Caki2 (cell line): ENCODE results near the gene PLEK. TPM values are rescaled to one million over a fixed set of nuclear protein-coding genes. Genes with fewer than 3 reads are reported as not detected.
"Not testable (repeated sequence)": the region's sequence is repeated elsewhere in the genome, so short reads cannot be mapped to it uniquely, and the experiment has no call there.

Experiments used
- DNase-seq: peaks from one replicate; pipeline ENCODE4 v3.0.0-alpha.2; 2015; ENCODE audit warnings: low read depth
- in situ Hi-C: cut with HindIII; loops from 2 replicates; pipeline ENCODE4 v1.10.0; 2016; ENCODE audit warnings: low sequenced_read_pairs, low pct_unique_long_range_greater_than_20kb, mixed read lengths
- total RNA-seq: library from RNA; depleted of rRNA; stranded (reverse); fragments of >200 nt; shearing (Covaris generic); gene quantifications from 2 replicates; pipeline ENCODE4 v1.2.3, GENCODE V29; 2014; ENCODE audit warnings: low replicate concordance

Gene PLEK
- total RNA-seq, 1 experiment from 2014 or later = 4.3 TPM

DNA sequence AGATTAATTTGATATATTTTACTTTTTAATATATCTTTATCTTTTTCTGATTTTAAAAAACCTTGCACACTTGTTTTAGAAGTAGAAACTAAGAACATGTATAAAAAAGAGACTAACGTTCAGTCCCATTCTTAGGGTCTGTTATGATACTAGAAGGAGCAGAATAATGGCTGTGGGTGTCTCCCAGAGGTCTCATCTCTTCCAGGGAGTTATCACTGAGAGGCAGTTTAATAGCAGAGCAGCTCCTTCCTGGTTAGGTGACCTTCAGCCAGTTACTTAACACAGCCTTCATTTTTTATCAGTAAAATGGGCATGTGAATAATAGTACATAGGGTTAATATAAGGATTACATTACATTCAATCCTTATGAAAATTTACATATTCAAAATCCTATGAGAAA lies 61.4 kb downstream of the PLEK start:
- in situ Hi-C loops = no loop called here
- no peak for DNase-seq

DNA sequence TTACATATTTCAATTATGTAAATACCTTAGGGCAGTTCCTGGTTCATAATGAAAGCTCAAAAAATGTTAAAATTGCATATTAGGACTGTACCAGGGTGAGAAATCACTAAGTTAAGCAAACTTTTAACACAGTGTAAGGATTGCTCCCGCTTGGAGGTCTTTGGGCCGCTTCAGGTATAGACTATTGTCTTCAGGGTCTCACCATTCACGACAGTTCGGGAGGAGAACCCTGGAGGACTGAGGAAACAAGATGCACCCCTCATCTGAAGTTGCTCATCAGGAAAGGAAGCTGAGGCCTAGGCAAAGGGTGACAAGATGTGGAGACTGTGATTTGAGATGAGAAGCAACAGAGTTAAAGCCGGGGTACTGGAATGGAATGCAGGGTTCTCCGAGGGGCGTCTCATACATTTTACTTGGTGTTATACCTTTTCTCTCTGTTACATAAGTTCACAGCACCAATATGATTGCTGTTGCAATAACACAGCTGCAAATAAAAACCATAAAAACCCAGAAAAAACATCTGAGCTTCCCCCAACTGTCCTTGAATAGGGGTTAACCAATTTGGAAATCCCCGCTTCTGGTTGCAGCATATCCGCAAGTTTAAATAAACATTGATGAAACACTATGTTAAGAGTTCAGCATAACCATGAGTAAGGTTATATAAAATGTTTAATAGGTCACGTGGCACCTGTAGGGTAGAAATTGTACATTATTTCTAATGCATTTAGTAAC lies 61.9 kb downstream of the PLEK start:
- in situ Hi-C loops = no loop called here
- DNase-seq = peak; percentile 10

DNA sequence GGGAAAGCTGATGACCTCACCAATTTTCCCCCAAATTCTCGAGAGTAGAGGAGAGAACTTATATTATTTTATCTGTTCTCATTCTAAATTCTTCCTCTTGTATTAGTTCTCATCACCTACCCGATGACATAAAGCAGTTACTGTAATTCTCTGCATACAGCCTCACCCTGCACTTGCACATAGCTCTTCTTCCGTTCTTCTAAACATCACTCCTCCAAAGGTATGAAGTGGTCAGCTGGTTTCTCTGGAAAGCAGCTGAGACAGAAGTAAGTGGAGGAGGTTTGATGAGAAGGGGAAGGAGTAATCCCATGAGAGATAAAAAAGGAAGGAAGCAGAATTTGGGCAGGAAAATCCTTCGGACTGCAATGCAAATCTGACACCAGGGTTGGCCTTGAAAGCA lies 63.0 kb downstream of the PLEK start:
- no peak for DNase-seq
- in situ Hi-C loops = no loop called here

DNA sequence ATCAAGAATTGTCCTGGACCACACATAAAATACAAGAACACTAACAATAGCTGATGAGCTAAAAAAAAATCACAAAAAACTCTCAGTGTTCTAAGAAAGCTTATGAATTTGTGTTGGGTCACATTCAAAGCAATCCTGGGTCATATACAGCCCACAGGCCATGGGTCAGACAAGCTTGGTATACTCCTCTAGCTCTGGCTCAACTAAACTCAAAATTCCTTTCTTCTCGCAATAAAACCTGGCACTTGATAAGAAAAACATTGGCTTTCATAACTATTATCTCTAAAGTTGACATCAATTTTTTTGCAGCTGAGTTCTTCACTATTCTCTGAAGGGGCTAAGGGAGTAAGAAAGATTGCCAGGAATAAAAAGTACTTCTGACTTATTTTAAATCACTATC lies 63.7 kb downstream of the PLEK start:
- no peak for DNase-seq
- in situ Hi-C loops = no loop called here

DNA sequence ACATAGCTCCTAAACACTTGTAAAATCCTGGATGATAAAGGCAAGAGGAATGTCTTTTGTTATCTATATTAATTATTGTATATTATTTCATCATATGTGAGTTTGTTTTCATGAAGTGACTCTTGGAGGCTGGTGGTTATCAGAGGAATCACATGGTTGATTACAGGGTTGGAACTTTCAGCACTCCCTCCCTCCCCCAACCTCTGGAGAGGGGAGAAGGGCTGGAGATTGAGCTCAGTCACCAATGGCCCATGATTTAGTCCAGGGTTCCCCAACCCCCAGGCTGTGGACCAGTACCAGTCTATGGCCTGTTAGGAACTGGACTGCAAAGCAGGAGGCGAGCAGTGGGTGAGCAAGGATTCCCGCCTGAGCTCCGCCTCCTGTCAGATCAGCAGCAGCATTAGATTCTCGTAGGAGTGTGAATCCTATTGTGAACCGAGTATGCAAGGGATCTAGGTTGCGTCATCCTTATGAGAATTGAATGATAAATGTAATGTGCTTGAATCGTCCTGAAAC lies 64.3 kb downstream of the PLEK start:
- DNase-seq = no peak
- in situ Hi-C loops = no loop called here

DNA sequence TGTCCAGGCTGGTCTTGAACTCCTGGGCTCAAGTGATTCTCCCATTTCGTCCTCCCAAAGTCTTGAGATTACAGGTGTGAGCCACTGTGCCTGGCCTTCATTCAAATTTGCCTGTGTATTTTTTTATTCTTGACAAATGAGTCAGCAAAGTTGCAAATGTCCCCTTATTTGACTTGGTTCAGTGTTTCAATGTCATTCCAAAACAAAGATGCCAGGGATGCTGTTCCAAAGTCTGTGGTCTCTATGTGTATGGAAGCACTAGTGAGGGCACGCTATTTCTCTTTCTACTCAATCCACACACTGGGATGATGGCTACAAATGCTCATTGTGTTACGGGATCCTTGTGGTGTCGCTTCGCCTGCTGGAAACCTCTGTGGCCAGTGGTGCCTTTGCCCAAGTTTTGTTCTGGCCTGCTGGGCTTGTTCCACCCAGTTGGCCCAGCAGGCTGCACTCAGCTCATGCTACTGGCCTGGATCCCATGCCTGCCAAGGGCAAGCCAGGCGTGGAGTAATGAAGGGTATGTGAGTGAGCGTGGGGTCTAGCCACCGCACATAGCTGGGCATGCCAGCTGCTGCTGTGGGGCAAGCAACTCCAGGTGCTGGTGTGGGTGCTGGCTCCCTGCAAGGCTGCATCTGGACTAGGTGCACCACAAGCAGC lies 66.4 kb downstream of the PLEK start:
- in situ Hi-C loops = no loop called here
- DNase-seq = no peak

DNA sequence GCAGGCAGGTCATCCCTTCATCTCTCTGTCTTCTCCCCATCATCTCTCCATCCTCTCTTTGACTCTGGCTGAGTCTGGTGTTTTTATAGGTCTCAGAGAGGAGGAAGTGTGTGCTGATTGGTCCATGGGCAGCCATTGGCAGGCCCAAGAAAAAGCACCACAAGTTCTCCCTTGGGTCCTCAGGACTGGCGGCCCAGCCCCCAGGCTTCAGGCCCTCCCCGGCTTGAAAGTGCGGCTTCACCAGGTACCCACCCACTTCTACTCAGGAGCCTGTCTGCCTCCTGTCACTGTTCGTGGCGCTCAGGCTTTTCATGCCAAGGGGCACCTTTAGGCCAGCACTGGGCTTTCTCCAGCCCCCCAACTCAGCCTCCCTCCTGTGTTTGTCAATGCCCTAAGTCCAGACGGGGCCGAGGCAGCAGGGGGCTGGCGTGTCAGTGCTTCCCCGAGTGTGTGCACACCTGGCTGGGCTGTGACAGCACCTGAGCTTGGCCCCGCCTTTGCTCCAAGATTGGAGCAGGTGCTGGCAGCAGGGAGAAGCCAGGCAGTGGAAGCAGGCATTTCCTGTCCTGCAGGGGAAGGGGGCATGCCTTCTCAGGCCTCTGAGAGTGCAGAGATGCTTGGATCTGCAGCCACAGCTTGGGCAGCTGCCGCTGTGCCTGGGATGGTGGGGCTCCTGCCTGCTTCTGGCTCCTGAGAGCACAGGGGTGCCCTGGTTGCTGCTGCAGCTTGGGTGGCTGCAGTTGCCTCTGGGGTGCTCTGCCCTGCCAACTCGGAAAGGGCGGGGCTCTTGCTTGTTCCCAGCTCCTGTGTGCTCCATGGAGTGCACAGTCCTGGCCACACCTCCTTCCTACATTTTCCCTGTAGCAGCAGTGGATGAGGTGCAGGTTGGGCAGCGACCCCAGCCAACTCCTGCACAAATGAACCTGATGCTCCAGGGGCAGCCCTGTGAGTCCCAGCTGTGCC lies 67.9 kb downstream of the PLEK start:
- in situ Hi-C loops = no loop called here
- no peak for DNase-seq

DNA sequence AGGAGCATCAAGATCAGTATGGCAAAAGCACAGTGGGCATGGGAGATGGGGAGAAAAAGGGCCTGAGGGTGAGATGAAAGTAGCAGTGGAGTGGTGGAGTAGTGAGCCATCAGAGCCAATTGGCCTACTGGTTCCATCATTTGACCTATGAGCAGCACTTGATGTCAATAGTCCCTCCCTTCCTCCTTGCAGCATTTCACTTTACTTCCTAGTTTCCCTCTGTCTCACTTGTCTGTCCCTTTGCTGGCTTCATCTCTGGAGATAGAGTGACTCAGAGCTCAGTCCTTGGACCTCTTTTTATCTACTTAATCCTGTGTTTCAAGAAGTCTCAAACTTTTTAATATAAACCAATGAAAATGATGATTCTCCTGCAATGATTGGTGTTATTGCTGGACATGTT lies 69.9 kb downstream of the PLEK start:
- in situ Hi-C loops = no loop called here
- DNase-seq = no peak

DNA sequence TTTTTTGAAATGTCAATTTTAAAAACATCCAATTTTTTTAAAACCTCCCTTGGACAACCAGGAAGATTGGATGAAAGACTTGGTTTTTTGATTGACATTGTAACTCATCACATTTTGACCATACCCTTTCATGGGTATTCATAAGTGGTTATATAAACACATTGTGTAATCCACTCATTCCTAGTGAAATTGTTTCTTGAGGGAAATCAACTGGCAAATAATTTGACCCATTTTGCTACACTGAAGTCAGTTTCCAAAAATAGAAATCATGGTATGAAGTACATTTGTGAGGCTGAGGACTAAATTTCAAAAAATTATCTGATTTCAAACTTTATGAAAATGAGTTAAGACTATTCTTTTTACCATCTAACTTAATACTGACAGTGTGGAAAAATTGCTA lies 70.5 kb downstream of the PLEK start:
- in situ Hi-C loops = no loop called here
- no peak for DNase-seq

DNA sequence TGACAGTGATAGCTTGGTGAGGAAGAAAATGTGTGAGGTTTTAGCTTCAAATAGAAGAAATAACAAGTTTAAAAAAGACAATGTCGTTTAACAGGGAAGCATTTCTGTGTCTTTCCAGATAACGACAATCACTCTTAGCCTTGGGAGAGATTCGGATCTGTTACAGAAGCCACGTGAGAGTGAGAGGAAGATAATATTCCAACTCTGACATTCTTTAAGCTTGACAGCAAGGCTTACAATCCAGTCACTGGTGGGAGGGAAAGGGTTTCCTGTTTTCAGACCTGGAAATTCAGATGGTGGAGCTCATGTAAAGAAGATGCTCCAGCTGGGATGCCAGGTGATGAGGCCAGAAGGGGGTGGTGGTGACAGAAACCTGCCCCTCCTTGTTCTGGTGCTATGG lies 71.2 kb downstream of the PLEK start:
- no peak for DNase-seq
- in situ Hi-C loops = no loop called here

DNA sequence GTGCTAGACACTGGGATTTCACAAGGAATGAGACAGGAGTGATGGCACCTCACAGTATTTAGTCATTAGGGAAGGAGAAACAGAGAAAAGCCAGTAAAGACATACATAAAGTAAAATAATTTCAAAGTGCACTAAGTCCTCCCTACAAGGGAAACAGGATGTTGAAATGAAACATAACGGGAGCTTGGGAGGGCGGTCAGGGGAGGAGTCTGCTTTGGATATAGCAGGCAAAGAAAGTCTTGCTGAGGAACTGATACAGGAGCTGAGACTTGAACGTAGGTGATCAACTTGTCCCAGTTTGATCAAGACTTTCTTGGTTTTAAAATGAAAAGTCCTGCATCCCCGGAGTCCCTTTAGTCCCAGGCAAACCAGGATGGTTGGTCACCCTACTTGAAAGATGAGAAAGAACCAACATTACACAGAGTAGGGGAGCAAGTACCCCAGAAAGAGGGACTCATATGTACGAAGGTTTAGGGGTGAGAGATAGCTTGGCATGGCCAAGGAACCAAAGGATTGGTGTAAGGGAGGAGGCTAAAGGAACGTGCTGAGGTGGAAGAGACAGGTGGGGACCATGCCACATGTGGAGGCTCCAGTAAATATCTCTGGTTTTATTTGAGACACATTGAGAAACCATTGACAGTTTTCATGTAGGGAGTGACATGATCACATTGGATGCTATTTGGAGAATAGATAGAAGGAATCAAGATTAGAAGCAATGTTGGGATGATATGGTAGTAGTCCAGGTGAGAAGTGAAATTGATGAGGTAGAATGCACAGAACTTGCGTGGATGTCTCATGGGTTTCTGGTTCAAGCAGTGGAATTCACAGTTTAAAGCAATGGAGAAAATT lies 73.6 kb downstream of the PLEK start:
- no peak for DNase-seq
- in situ Hi-C loops = no loop called here

DNA sequence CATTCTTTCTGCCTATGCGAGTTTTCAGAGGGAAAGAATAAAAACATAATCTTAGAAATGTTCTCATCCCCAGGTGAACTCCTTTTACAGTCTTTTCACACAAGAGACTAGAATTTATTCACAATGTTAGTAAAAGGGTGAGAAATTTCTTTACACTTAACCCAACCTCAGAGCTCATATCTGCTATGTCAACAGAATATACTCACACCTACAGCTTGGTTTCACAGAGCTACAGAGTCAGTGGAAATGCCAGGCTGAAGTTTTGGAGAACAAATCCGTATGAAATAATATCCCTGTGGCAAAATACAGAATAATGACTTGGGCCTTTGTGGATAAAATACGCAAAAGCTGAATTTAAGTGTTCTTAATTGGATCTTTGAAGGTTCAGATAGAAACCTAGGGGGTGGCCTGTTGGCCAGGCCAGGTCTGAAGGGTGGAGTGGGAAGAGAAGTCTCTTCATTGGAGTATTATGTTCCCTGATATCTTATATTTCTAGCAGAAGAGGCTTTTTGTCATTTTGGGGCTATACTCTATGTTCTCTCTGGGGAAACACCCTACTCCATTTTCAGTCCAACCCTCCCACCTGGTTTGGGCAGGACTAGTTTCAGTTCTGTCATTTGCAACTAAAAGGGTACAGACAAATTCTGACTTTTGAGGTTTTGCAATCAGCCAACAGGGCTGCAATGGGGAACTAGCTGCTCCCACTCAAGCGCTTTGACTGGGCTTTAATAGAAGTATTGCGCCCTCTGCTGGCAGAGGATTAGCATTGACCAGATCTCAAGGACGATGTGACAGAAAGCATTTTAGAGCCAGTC lies 76.3 kb downstream of the PLEK start:
- in situ Hi-C loops = no loop called here
- DNase-seq = peak; percentile 53

DNA sequence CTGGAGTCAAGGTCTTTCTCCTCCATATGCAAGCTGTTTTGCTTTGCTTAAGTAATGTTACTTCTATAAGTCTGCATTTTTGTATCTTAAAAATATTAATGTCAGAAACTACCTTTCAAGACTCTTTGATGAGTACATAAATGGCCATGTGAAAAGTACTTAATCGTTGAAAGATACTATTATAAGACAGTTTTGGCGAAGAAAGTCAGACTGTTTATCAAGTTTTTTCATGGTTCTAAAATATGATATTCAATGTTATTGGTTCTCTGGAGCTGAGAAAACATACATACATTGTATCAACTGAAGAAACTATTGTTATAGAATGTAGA lies 76.9 kb downstream of the PLEK start:
- no peak for DNase-seq
- in situ Hi-C loops = no loop called here

DNA sequence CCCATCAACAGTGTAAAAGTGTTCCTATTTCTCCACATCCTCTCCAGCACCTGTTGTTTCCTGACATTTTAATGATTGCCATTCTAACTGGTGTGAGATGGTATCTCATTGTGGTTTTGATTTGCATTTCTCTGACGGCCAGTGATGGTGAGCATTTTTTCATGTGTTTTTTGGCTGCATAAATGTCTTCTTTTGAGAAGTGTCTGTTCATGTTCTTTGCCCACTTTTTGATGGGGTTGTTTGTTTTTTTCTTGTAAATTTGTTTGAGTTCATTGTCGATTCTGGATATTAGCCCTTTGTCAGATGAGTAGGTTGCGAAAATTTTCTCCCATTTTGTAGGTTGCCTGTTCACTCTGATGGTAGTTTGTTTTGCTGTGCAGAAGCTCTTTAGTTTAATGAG lies 81.3 kb downstream of the PLEK start:
- DNase-seq, in situ Hi-C loops: not testable (repeated sequence)
